ENCODE results near the gene SBF2.
"Not testable (repeated sequence)": the region's sequence is repeated elsewhere in the genome, so short reads cannot be mapped to it uniquely, and the experiment has no call there.

SBF2 gene

GRCh38 chr11:9943386-9944110 is 350.5 kb downstream of the SBF2 start:
- no peak for DNase-seq

- DNase-seq: no peak
These were observed 352.0 kb downstream of the SBF2 start for GRCh38 chr11:9941991-9942390.

GRCh38 chr11:9939150-9939549 is 354.9 kb downstream of the SBF2 start:
- not testable (repeated sequence) for DNase-seq

- no peak for DNase-seq
These were observed 357.3 kb downstream of the SBF2 start for GRCh38 chr11:9936754-9937153.

DNA sequence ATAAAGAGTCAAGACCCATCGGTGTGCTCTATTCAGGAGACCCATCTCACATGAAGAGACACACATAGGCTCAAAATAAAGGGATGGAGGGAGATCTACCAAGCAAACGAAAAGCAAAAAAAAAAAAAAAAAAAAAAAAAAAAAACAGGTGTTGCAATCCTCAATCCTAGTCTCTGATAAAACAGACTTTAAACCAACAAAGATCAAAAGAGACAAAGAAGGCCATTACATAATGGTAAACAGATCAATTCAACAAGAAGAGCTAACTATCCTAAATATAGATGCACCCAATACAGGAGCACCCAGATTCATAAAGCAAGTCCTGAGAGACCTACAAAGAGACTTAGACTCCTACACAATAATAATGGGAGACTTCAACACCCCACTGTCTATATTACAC is 361.2 kb downstream of the SBF2 start:
- not testable (repeated sequence) for DNase-seq

- DNase-seq: not testable (repeated sequence)
These were observed 363.3 kb downstream of the SBF2 start for GRCh38 chr11:9930562-9931331.

- DNase-seq: no peak
These were observed 366.3 kb downstream of the SBF2 start for GRCh38 chr11:9927670-9928069.

GRCh38 chr11:9923280-9923679 is 370.7 kb downstream of the SBF2 start:
- DNase-seq: no peak

DNA sequence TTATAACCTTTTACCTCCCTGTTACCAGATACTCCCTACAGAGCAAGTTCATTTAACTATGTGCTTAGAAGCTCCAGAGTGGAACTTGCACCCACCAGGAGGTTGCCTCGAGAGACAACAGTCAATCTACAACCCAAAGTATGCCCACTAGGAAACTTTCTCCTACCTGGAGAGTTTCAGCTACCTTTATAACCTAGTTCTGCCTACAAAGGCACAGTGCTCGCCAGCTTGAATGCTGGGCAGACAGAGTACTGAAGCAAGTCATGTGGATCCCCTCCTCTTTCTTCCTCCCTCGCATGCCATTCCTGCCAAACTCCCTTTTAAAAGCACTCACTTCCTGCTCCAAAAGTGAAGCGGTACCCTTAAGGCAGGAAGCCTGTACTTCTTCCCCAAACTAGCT is 371.2 kb downstream of the SBF2 start:
- no peak for DNase-seq

GRCh38 chr11:9916480-9916879 is 377.5 kb downstream of the SBF2 start:
- DNase-seq: no peak

GRCh38 chr11:9914064-9914463 is 380.0 kb downstream of the SBF2 start:
- no peak for DNase-seq

DNA sequence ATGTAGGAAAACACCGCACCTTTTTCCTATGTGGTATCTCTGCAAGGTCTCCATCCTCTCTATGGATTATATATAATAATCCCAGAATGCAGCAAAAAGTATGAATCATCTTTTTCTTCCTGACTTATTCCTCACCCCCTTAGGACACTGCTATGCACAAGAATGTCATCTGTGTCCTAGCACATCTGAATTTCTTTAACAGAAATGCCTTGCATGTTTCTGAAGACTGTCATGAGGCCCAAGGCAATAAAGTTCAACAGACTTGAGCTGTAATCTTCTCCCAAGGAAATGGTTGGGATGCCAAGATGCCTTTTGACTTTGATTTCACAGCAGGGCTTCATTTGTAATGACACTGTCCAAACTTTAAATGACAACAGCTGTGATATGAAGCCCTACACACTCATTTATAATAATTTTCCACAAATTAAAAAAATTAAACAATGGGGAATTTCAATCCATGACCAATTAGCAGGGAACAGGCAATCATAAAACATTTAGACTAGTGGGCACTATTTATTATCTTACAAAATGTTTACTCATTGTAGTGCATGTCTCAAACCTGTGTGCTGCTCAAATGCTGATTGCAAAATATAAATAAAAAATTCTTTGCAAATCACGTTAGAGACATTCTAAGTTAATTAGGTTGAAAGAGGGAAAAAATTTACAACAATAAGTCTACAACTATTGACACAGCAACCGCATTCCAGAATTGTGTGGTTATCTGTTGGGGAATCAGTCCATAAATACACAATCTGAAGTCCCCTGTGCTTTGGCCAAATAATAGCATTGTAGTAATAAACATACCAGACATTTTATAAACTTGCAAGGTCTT is 387.8 kb downstream of the SBF2 start:
- DNase-seq: no peak

DNA sequence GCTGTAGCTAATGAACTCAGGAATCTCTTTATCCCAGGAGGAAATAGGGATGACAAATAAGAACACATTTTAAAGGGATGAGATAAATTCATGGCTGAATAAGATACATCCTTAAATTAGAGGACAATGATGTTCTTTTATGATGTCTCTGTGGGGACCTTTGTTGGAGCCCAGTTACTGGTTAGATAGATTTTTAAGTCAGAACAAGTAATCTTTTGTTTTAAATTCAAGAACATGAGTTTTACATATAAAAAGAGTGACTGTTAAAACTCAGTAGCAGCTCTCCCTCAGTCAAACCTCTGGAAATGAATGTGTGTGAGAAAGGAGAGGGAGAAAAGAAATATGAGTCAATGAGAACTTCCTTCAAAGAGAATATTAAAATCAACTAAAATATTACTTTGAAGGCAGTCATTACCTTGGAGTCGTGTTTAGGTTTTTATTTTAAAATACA is 388.5 kb downstream of the SBF2 start:
- DNase-seq: no peak

- no peak for DNase-seq
These were observed 390.4 kb downstream of the SBF2 start for GRCh38 chr11:9903579-9903978.

DNA sequence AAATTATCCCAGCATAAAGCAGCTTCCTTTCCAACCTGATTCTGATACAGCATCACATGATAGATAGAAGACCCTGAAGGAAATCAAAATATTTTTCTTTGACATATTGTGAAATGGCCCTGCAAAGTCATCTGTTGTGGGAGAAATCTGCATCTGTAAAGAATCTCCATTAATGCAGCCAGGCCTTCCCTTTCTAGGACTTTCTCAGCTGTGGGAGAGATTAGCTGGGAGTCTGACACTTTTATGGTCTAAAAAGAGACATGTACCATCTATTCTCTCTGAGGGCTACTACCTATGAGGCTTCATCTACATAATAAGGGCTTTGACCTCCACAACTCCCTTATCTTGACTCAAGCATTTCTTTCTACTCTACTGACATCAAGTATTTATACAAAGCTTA is 392.1 kb downstream of the SBF2 start:
- DNase-seq: no peak

- not testable (repeated sequence) for DNase-seq
These were observed 393.8 kb downstream of the SBF2 start for GRCh38 chr11:9900253-9900652.

GRCh38 chr11:9899676-9900075 is 394.3 kb downstream of the SBF2 start:
- no peak for DNase-seq

DNA sequence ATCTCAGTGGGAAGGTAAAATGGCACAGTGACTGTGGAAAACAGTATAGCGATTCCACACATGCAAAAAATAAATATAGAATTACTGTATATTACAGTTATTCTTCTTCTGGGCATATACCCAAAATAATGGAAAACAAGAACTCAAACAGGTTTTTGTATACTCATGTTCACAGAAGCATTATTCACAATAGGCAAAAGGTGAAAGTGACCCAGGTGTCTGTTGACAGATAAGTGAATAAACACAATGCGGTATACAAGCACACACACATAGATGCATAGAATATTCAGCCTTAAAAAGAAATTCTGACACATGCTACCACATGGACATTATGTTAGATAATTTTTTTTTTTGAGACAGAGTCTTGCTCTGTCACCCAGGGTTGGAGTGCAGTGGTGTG is 397.1 kb downstream of the SBF2 start:
- DNase-seq: no peak

DNA sequence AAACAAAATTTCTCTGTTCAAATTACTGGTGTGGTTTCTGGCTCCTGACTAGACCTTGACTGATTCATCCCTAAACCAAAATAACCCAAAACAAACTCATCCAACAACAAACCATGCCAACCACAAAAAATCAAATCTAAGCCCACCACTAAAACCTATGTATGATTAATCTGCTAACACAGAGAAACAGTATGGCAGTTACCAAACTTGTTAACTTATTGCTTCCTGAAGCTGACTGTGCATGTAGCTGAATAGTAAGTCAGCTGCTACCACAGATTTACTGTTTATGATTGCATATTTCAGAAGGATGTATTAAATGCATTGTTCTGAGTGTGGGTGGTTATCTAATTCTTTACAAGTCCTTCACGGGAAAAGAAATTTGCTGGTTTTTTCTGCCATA is 399.0 kb downstream of the SBF2 start:
- no peak for DNase-seq

GRCh38 chr11:9893474-9893873 is 400.5 kb downstream of the SBF2 start:
- no peak for DNase-seq

DNA sequence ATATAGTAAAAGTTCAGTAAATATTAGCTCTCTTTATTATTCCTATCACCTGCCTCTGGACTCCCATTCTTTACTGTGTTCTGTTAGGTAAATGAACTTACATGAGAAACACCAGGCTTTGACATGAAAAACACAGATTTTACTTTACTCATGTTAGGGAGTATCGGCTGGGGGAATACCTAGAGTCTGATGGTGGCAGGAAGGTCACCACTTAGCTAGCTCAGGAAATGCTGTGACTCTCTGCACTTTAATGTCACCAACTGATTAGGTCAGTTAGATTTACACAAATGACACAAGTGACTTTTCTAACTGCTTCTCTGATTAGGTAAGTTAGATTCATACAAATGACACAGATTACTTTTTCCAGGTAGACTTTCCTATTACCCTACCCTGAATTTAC is 405.1 kb downstream of the SBF2 start:
- no peak for DNase-seq

DNA sequence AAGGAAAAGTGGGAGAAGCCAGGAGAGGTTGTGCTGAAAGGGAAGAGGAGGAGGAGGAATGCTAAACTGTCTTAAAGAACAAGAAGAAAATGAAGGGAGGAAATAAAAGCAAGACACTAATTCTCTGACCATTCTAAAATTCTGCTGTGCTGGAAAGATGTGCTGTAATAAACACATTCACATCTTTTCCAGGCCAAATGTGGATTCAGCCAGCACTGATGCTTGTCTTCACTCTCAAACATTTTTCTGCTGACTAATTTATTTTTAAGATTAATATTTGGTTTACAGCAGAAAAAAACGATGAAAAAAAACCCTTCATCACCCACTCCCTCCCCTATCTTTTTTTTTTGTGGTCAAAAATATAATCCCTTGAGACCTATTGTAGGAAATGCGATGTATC is 406.5 kb downstream of the SBF2 start:
- DNase-seq: no peak

- no peak for DNase-seq
These were observed 407.4 kb downstream of the SBF2 start for GRCh38 chr11:9886595-9886994.

GRCh38 chr11:9884601-9885000 is 409.4 kb downstream of the SBF2 start:
- DNase-seq: no peak
